Activated T-cell treated with anti-CD3 and anti-CD28 coated beads for 4 hours (primary cell): Measurements from ENCODE around the gene TMEM134.

Source experiments
- DNase-seq: peaks from one replicate; pipeline ENCODE4 v3.0.0-alpha.2; 2020

The TMEM134 gene

GRCh38 chr11:67420646-67421429, 48.2 kb downstream of the TMEM134 start:
- DNase-seq = peak; percentile 98

GRCh38 chr11:67420147-67420645, 48.9 kb downstream of the TMEM134 start:
- no peak for DNase-seq

GRCh38 chr11:67419325-67420049, 49.6 kb downstream of the TMEM134 start:
- no peak for DNase-seq

- no peak for DNase-seq
Observed at GRCh38 chr11:67418476-67419281, 50.4 kb downstream of the TMEM134 start.

- no peak for DNase-seq
Observed at GRCh38 chr11:67417425-67417824, 51.6 kb downstream of the TMEM134 start.

GRCh38 chr11:67416416-67417335, 52.4 kb downstream of the TMEM134 start:
- peak; percentile 63 for DNase-seq

- no peak for DNase-seq
Observed at GRCh38 chr11:67415501-67416304, 53.3 kb downstream of the TMEM134 start, which contains the start of gene CARNS1. Gene CARNS1 (plus strand): TSS chr11:67415678. CDS start chr11:67416200, 522 bp downstream.

- no peak for DNase-seq
Observed at GRCh38 chr11:67413266-67413849, 55.7 kb downstream of the TMEM134 start.

- DNase-seq = no peak
Observed at GRCh38 chr11:67412495-67413179, 56.4 kb downstream of the TMEM134 start.

GRCh38 chr11:67411785-67412152, 57.3 kb downstream of the TMEM134 start:
- DNase-seq = no peak
